H1 (cell line): ENCODE data around the gene NLGN4Y. TPM values are rescaled to one million over a fixed set of nuclear protein-coding genes. Genes with fewer than 3 reads are reported as not detected.

Experiments
- CTCF ChIA-PET: fragments of 300-600 bp; sonication (Branson Sonifier 250); formaldehyde crosslinking; loops from one replicate; lab custom pipeline; 2021; ENCODE audit not compliant: partially characterized antibody; lab: Charles Lee
- POLR2A ChIA-PET: fragments of 300-600 bp; sonication (Branson Sonifier 250); formaldehyde crosslinking; loops from one replicate; lab custom pipeline; 2021; ENCODE audit warnings: inconsistent platforms; ENCODE audit not compliant: partially characterized antibody; lab: Charles Lee
- DNase-seq, 2 experiments: peaks; one replicate each; pipeline versions ENCODE4 v3.0.0 to v3.0.0-alpha.2; 2010 to 2022; ENCODE audit warnings: low spot score in 2 of 2, low read depth in 1 of 2, mixed read lengths in 1 of 2
- FAIRE-seq: peaks from 2 replicates; lab custom pipeline; 2011; peaks lifted over from hg19 to GRCh38; lab: Jason Lieb, UNC
- H2AFZ ChIP-seq: 2 replicates; pipeline ENCODE4 v1.8.1; 2012; ENCODE audit warnings: low read length, inconsistent platforms
- H2AK5ac ChIP-seq: 2 replicates; pipeline ENCODE4 v1.6.1; 2013; ENCODE audit warnings: low read depth, low read length
- H2BK120ac ChIP-seq: replicated peaks from 2 replicates; pipeline ENCODE3; 2013; ENCODE audit warnings: low read depth, low read length, inconsistent platforms
- H2BK12ac ChIP-seq: 2 replicates; pipeline ENCODE4 v1.6.1; 2013; ENCODE audit warnings: low read depth, low read length
- H2BK15ac ChIP-seq: 2 replicates; pipeline ENCODE4 v1.6.1; 2013; ENCODE audit warnings: low read length
- H2BK20ac ChIP-seq: 2 replicates; pipeline ENCODE4 v1.6.1; 2013; ENCODE audit warnings: low read length
- H2BK5ac ChIP-seq: 2 replicates; pipeline ENCODE4 v1.6.1; 2013; ENCODE audit warnings: low read depth, low read length
- H3K14ac ChIP-seq: 2 replicates; pipeline ENCODE4 v1.6.1; 2013; ENCODE audit warnings: inconsistent platforms; ENCODE audit not compliant: insufficient read length
- H3K18ac ChIP-seq: 2 replicates; pipeline ENCODE4 v1.6.1; 2013; ENCODE audit warnings: low read length; ENCODE audit errors: extremely low read depth
- H3K23ac ChIP-seq: 2 replicates; pipeline ENCODE4 v1.6.1; 2013; ENCODE audit warnings: inconsistent platforms; ENCODE audit not compliant: insufficient read length
- H3K23me2 ChIP-seq: 2 replicates; pipeline ENCODE4 v1.6.1; 2013; ENCODE audit warnings: low read depth, low read length
- H3K27ac ChIP-seq: 2 replicates; pipeline ENCODE4 v1.6.1; 2011; ENCODE audit warnings: low read depth, low read length, inconsistent platforms
- H3K27me3 ChIP-seq, 4 experiments: replicated peaks in 1 of 4; 1 replicate in 1 of 4; 2 replicates in 3 of 4; pipeline versions ENCODE4 v1.6.1 to v1.8.1; 2011 to 2013; ENCODE audit warnings: low read length in 3 of 4, mild to moderate bottlenecking in 3 of 4, inconsistent platforms in 2 of 4, mixed read lengths in 2 of 4, moderate library complexity in 1 of 4; ENCODE audit not compliant: control insufficient read depth in 3 of 4, insufficient read depth in 3 of 4; ENCODE audit errors: extremely low read depth in 1 of 4
- H3K36me3 ChIP-seq, 4 experiments: 2 replicates each; pipeline versions ENCODE4 v1.6.1 to v1.8.1; 2011 to 2013; ENCODE audit warnings: mild to moderate bottlenecking in 4 of 4, low read length in 3 of 4, moderate library complexity in 2 of 4, control low read depth in 1 of 4, inconsistent platforms in 1 of 4; ENCODE audit not compliant: insufficient read depth in 4 of 4, control insufficient read depth in 2 of 4
- H3K4ac ChIP-seq: replicated peaks from 2 replicates; pipeline ENCODE3; 2013; ENCODE audit warnings: low read length, low read depth, mixed read lengths, inconsistent platforms; ENCODE audit not compliant: insufficient read length
- H3K4me1 ChIP-seq, 4 experiments: replicated peaks in 1 of 4; 1 replicate in 1 of 4; 2 replicates in 3 of 4; pipeline versions ENCODE4 v1.6.1 to v1.8.1; 2011 to 2013; ENCODE audit warnings: low read length in 3 of 4, inconsistent platforms in 2 of 4, mixed read lengths in 1 of 4; ENCODE audit not compliant: insufficient read depth in 4 of 4, control insufficient read depth in 3 of 4
- H3K4me2 ChIP-seq, 2 experiments: 2 replicates each; pipeline versions ENCODE4 v1.6.1 to v1.8.1; 2011 to 2013; ENCODE audit warnings: low read depth in 2 of 2, low read length in 2 of 2, control low read depth in 1 of 2, inconsistent platforms in 1 of 2, mild to moderate bottlenecking in 1 of 2; ENCODE audit not compliant: insufficient read depth in 1 of 2
- H3K4me3 ChIP-seq, 4 experiments: fragments of 200-600, 300-600 bp in 1 of 4; sonication (generic), shearing (Covaris generic), sonication (Bioruptor Twin) in 1 of 4; 2 replicates each; pipeline versions ENCODE4 v1.5.1 to v1.8.1; 2011 to 2016; ENCODE audit warnings: low read length in 4 of 4, low read depth in 3 of 4, control low read depth in 2 of 4, inconsistent platforms in 2 of 4, mild to moderate bottlenecking in 2 of 4, mixed read lengths in 1 of 4, moderate library complexity in 1 of 4; ENCODE audit not compliant: insufficient read depth in 2 of 4; ENCODE audit errors: extremely low read depth in 1 of 4
- H3K56ac ChIP-seq: replicated peaks from 2 replicates; pipeline ENCODE3; 2013; ENCODE audit warnings: low read depth, mild to moderate bottlenecking, mixed read lengths, low read length, inconsistent platforms; ENCODE audit not compliant: insufficient read length
- H3K79me1 ChIP-seq: 2 replicates; pipeline ENCODE4 v1.6.1; 2013; ENCODE audit warnings: low read depth, low read length, control low read depth
- H3K79me2 ChIP-seq, 2 experiments: 2 replicates each; pipeline versions ENCODE4 v1.6.1 to v1.8.1; 2012 to 2013; ENCODE audit warnings: low read length in 2 of 2, mild to moderate bottlenecking in 2 of 2, inconsistent platforms in 1 of 2; ENCODE audit not compliant: insufficient read depth in 2 of 2, control insufficient read depth in 1 of 2
- H3K9ac ChIP-seq, 4 experiments: replicated peaks in 1 of 4; 1 replicate in 1 of 4; 2 replicates in 3 of 4; pipeline versions ENCODE4 v1.6.1 to v1.8.1; 2011 to 2013; ENCODE audit warnings: low read depth in 3 of 4, low read length in 3 of 4, control low read depth in 2 of 4, mild to moderate bottlenecking in 2 of 4, moderate library complexity in 2 of 4, inconsistent platforms in 1 of 4; ENCODE audit errors: extremely low read depth in 1 of 4
- H3K9me3 ChIP-seq, 2 experiments: 2 replicates each; pipeline versions ENCODE4 v1.6.1 to v1.8.1; 2012 to 2013; ENCODE audit warnings: mild to moderate bottlenecking in 2 of 2, moderate library complexity in 2 of 2, control low read depth in 1 of 2, inconsistent platforms in 1 of 2, low read depth in 1 of 2, low read length in 1 of 2, mixed read lengths in 1 of 2; ENCODE audit not compliant: insufficient read depth in 2 of 2
- H4K20me1 ChIP-seq, 2 experiments: replicated peaks in 1 of 2; 2 replicates each; pipeline versions ENCODE3 to v1.8.1; 2011 to 2013; ENCODE audit warnings: inconsistent platforms in 2 of 2, low read length in 2 of 2, mild to moderate bottlenecking in 1 of 2; ENCODE audit not compliant: insufficient read depth in 2 of 2, control insufficient read depth in 1 of 2
- H4K5ac ChIP-seq: 2 replicates; pipeline ENCODE4 v1.6.1; 2013; ENCODE audit warnings: low read length, low read depth, mixed read lengths, inconsistent platforms; ENCODE audit not compliant: insufficient read length
- H4K8ac ChIP-seq: 2 replicates; pipeline ENCODE4 v1.8.0; 2013; ENCODE audit warnings: mild to moderate bottlenecking, moderate library complexity, low read length, inconsistent platforms; ENCODE audit not compliant: insufficient read depth; ENCODE audit errors: extremely low read depth
- H4K91ac ChIP-seq: replicated peaks from 2 replicates; pipeline ENCODE3; 2013; ENCODE audit warnings: low read length, mixed read lengths, inconsistent platforms; ENCODE audit not compliant: insufficient read length
- KDM4A ChIP-seq: IDR thresholded peaks from one replicate; pipeline ENCODE4 v1.7.1; 2012; ENCODE audit warnings: low read depth, mild to moderate bottlenecking, moderate library complexity, low read length, inconsistent platforms; ENCODE audit not compliant: severe bottlenecking
- NRF1 ChIP-seq: IDR thresholded peaks from 2 replicates; pipeline ENCODE4 v1.6.1; 2011; ENCODE audit warnings: mild to moderate bottlenecking, low read depth, low read length, improper control_type of control experiment
- POLR2AphosphoS5 ChIP-seq: IDR thresholded peaks from 2 replicates; pipeline ENCODE4 v1.6.1; 2011; ENCODE audit warnings: low read depth, low read length
- polyA plus RNA-seq, 7 experiments: library from polyadenylated mRNA; depleted of rRNA in 3 of 7; stranded (reverse) in 5 of 7; unstranded in 2 of 7; fragments of >200 nt in 5 of 7; fragments of 200-250 nt in 2 of 7; gene quantifications; 1 replicate in 5 of 7; 2 replicates in 1 of 7; 4 replicates in 1 of 7; pipeline versions ENCODE4 v1.2.1 to v1.2.3, GENCODE V29; 2011 to 2013; ENCODE audit warnings: missing spikeins in 2 of 7, mixed read lengths in 2 of 7
- total RNA-seq: library from RNA; stranded (reverse); fragmentation: NEBNext Ultra II Directional; extraction: Animal tissue kit (Norgen Biotek cat#: 25700); gene quantifications from 2 replicates; pipeline ENCODE4 v1.2.1, GENCODE V29; 2021

Gene NLGN4Y
- total and polyA plus RNA-seq, 2 of the 8 experiments (the other 6 are each of a cell fraction or from before 2014, with no cell fraction given), result 35.7 to 51.3 TPM

- peaks cover 0 to 4% (median 0%) of the 10 kb centered on the region in 4 experiments; a peak in 2 of 8 replicates for H3K36me3 ChIP-seq
- CTCF ChIA-PET, result interaction anchor here (1.4 kb wide), 1 partner anchor 27 kb away, joined by 3 read pairs; no protein-coding TSS in a partner anchor
- no peak overlapping the region for H4K91ac ChIP-seq
- POLR2A ChIA-PET, result no interaction called here
- no peaks in the 10 kb centered on the region for H3K23me2 ChIP-seq
- H2BK20ac ChIP-seq, result no peak overlapping the region
- H2AK5ac ChIP-seq, result no peak overlapping the region
- no peak for DNase-seq
- no peaks in the 10 kb centered on the region for H3K27me3 ChIP-seq
- H3K4me2 ChIP-seq, result no peak overlapping the region
- H3K9me3 ChIP-seq, result no peaks in the 10 kb centered on the region
- H2BK5ac ChIP-seq, result no peak overlapping the region
- no peak for FAIRE-seq
- no peak overlapping the region for H3K56ac ChIP-seq
- H3K9ac ChIP-seq, result no peak overlapping the region
- no peak overlapping the region for H2AFZ ChIP-seq
- TF ChIP-seq POLR2AphosphoS5, result no peak
- TF ChIP-seq KDM4A, result no peak
- no peak for TF ChIP-seq NRF1
- H4K8ac ChIP-seq, result no peak overlapping the region
- H3K79me2 ChIP-seq, result no peaks in the 10 kb centered on the region
- H3K79me1 ChIP-seq, result no peaks in the 10 kb centered on the region
- no peak overlapping the region for H3K18ac ChIP-seq
- H3K4me3 ChIP-seq, result no peak overlapping the region
- H3K4ac ChIP-seq, result no peak overlapping the region
- no peak overlapping the region for H2BK120ac ChIP-seq
- H2BK15ac ChIP-seq, result no peak overlapping the region
- no peak overlapping the region for H3K27ac ChIP-seq
- H3K14ac ChIP-seq, result no peak overlapping the region
- H3K23ac ChIP-seq, result no peak overlapping the region
- no peak overlapping the region for H4K5ac ChIP-seq
- H2BK12ac ChIP-seq, result no peak overlapping the region
- H4K20me1 ChIP-seq, result no peaks in the 10 kb centered on the region
- no peaks in the 10 kb centered on the region for H3K4me1 ChIP-seq
These were observed 231.2 kb downstream of the NLGN4Y start for GRCh38 chrY:14755571-14755970.
